ENCODE data around the gene DNAH6.

GRCh38 chr2:84797271-84797670 lies 281.0 kb downstream of the DNAH6 start:
- TF ChIP-seq CTCF (optimal IDR thresholded peaks at IDR 0.05 in 1 of 3, IDR thresholded peaks at IDR 0.05 in 1 of 3, conservative IDR thresholded peaks at IDR 0.05 in 1 of 3; ENCODE audit: extremely low read depth in 1 of 3, insufficient read depth in 2 of 3, low read length in 3 of 3): no peak
- TF ChIP-seq EZH2 (IDR thresholded peaks at IDR 0.05; ENCODE audit: low read length): no peak
